HG03354 (cell line): Measurements from ENCODE around the gene WDR76.
"Not testable (repeated sequence)": the region's sequence is repeated elsewhere in the genome, so short reads cannot be mapped to it uniquely, and the experiment has no call there.

ENCODE experiments used
- ATAC-seq: cut with Tn5 transposase; IDR thresholded peaks from one replicate; pipeline ENCODE4 v1.9.1; 2021; ENCODE audit warnings: mild to moderate bottlenecking; ENCODE audit not compliant: unreplicated experiment, poor library complexity, severe bottlenecking

Gene WDR76

GRCh38 chr15:43815064-43815463 lies 11.7 kb upstream of the WDR76 start:
- ATAC-seq, result not testable (repeated sequence)

GRCh38 chr15:43821505-43821904 lies 5.3 kb upstream of the WDR76 start:
- ATAC-seq, result no peak

GRCh38 chr15:43824302-43825246 lies 2.2 kb upstream of the WDR76 start, which contains the start of gene MFAP1:
Gene MFAP1 (minus strand): TSS chr15:43824690. CDS start chr15:43824569, 121 bp downstream.
- peak; percentile 82 for ATAC-seq

- not testable (repeated sequence) for ATAC-seq
Measured at GRCh38 chr15:43825305-43825704, 1.5 kb upstream of the WDR76 start.

GRCh38 chr15:43826029-43826507 lies 734 bp upstream of the WDR76 start:
- no peak for ATAC-seq

GRCh38 chr15:43828061-43828657 lies 1.4 kb downstream of the WDR76 start:
- ATAC-seq, result no peak

- ATAC-seq, result not testable (repeated sequence)
Measured at GRCh38 chr15:43829951-43830540, 3.2 kb downstream of the WDR76 start.

GRCh38 chr15:43830691-43831275 lies 4.0 kb downstream of the WDR76 start:
- ATAC-seq, result not testable (repeated sequence)

GRCh38 chr15:43831519-43832052 lies 4.8 kb downstream of the WDR76 start:
- not testable (repeated sequence) for ATAC-seq

GRCh38 chr15:43832485-43832884 lies 5.7 kb downstream of the WDR76 start:
- not testable (repeated sequence) for ATAC-seq

- ATAC-seq, result no peak
Measured at GRCh38 chr15:43845421-43845820, 18.6 kb downstream of the WDR76 start.

- ATAC-seq, result no peak
Measured at GRCh38 chr15:43851251-43851650, 24.4 kb downstream of the WDR76 start.

GRCh38 chr15:43852607-43853006 lies 25.8 kb downstream of the WDR76 start:
- no peak for ATAC-seq

- no peak for ATAC-seq
Measured at GRCh38 chr15:43854801-43855200, 28.0 kb downstream of the WDR76 start.

- ATAC-seq, result no peak
Measured at GRCh38 chr15:43859546-43859945, 32.7 kb downstream of the WDR76 start.

- not testable (repeated sequence) for ATAC-seq
Measured at GRCh38 chr15:43866636-43867035, 39.8 kb downstream of the WDR76 start.

- ATAC-seq, result no peak
Measured at GRCh38 chr15:43867096-43867495, 40.3 kb downstream of the WDR76 start.

GRCh38 chr15:43868406-43868805 lies 41.6 kb downstream of the WDR76 start:
- ATAC-seq, result no peak

GRCh38 chr15:43871835-43872234 lies 45.0 kb downstream of the WDR76 start:
- no peak for ATAC-seq
